GM21717 (cell line): ENCODE results near the gene NDUFB10.

Experiments
- ATAC-seq: cut with Tn5 transposase; IDR thresholded peaks from one replicate; pipeline ENCODE4 v1.9.1; 2021; ENCODE audit warnings: mild to moderate bottlenecking, moderate library complexity; ENCODE audit not compliant: unreplicated experiment

The NDUFB10 gene

GRCh38 chr16:1982013-1982433, 22.7 kb downstream of the NDUFB10 start:
- ATAC-seq: no peak

GRCh38 chr16:1982991-1983543, 23.7 kb downstream of the NDUFB10 start:
- ATAC-seq: no peak

GRCh38 chr16:1983544-1984346, 24.4 kb downstream of the NDUFB10 start, which contains the start of gene GFER:
GFER (plus strand) TSS chr16:1984193; CDS start chr16:1984219, 26 bp downstream.
- peak; percentile 50 for ATAC-seq

- peak; percentile 6 for ATAC-seq
Observed at GRCh38 chr16:1984347-1985225, 25.2 kb downstream of the NDUFB10 start.

GRCh38 chr16:1985466-1986150, 26.3 kb downstream of the NDUFB10 start:
- no peak for ATAC-seq

GRCh38 chr16:1987198-1987597, 27.9 kb downstream of the NDUFB10 start:
- ATAC-seq: no peak

GRCh38 chr16:1989209-1990100, 30.1 kb downstream of the NDUFB10 start, which contains the start of gene SYNGR3:
SYNGR3 (plus strand) TSS chr16:1989970; CDS start chr16:1990103, 133 bp downstream.
- ATAC-seq: no peak

GRCh38 chr16:1990101-1990350, 30.7 kb downstream of the NDUFB10 start:
- ATAC-seq: no peak

- ATAC-seq: no peak
Observed at GRCh38 chr16:1990351-1991134, 31.2 kb downstream of the NDUFB10 start.

GRCh38 chr16:1991135-1991551, 31.8 kb downstream of the NDUFB10 start:
- no peak for ATAC-seq

- no peak for ATAC-seq
Observed at GRCh38 chr16:1991588-1991947, 32.2 kb downstream of the NDUFB10 start.

GRCh38 chr16:1991948-1992703, 32.8 kb downstream of the NDUFB10 start:
- ATAC-seq: peak; percentile 40

GRCh38 chr16:1992704-1993317, 33.5 kb downstream of the NDUFB10 start:
- ATAC-seq: peak; percentile 0

GRCh38 chr16:1993731-1994131, 34.4 kb downstream of the NDUFB10 start:
- ATAC-seq: no peak

- no peak for ATAC-seq
Observed at GRCh38 chr16:1997494-1998359, 38.4 kb downstream of the NDUFB10 start.

- no peak for ATAC-seq
Observed at GRCh38 chr16:1998360-1998835, 39.1 kb downstream of the NDUFB10 start.
